ENCODE measurements around the gene LRRK1. TPM values are rescaled to one million over a fixed set of nuclear protein-coding genes. Genes with fewer than 3 reads are reported as not detected.

Gene LRRK1
- total and polyA plus RNA-seq, 2 donors: 3.4 to 6.7 TPM

GRCh38 chr15:100926258-100926657 lies 7.1 kb downstream of the LRRK1 start:
- Histone ChIP-seq H3K4me1 (ENCODE audit: control insufficient read depth in 2 of 2, insufficient read depth in 2 of 2, low read length in 2 of 2) (peaks cover 0 to 6% of the 10 kb centered on the region in 2 donors), H3K36me3 (ENCODE audit: control insufficient read depth in 2 of 2, insufficient read depth in 2 of 2, low read length in 1 of 2) (no peaks in the 10 kb centered on the region), H3K27me3 (ENCODE audit: control insufficient read depth in 2 of 2, insufficient read depth in 1 of 2, low read length in 1 of 2) (peaks cover under 1 to 17% of the 10 kb centered on the region in 2 donors), H3K4me3 (ENCODE audit: low read length in 2 of 2) (no peak overlapping the region), H3K27ac (ENCODE audit: low read depth in 1 of 2, low read length in 1 of 2) (no peak overlapping the region), H3K9me3 (ENCODE audit: control insufficient read depth in 2 of 2, insufficient read depth in 1 of 2, low read length in 1 of 2) (no peaks in the 10 kb centered on the region)
- 92% methylated on average over 11 of the region's 11 CpGs for WGBS
- no peak for DNase-seq (ENCODE audit: low read depth in 6 of 9, low spot score in 9 of 9)

- WGBS: 89% methylated on average over 11 of the region's 11 CpGs
- DNase-seq (ENCODE audit: low read depth in 6 of 9, low spot score in 9 of 9): no peak
- Histone ChIP-seq H3K27me3 (ENCODE audit: control insufficient read depth in 2 of 2, insufficient read depth in 1 of 2, low read length in 1 of 2) (peaks cover 0 to 8% of the 10 kb centered on the region in 2 donors), H3K36me3 (ENCODE audit: control insufficient read depth in 2 of 2, insufficient read depth in 2 of 2, low read length in 1 of 2) (no peaks in the 10 kb centered on the region), H3K27ac (ENCODE audit: low read depth in 1 of 2, low read length in 1 of 2) (no peak overlapping the region), H3K4me3 (ENCODE audit: low read length in 2 of 2) (no peak overlapping the region), H3K4me1 (ENCODE audit: control insufficient read depth in 2 of 2, insufficient read depth in 2 of 2, low read length in 2 of 2) (peaks cover 0 to 6% of the 10 kb centered on the region in 2 donors), H3K9me3 (ENCODE audit: control insufficient read depth in 2 of 2, insufficient read depth in 1 of 2, low read length in 1 of 2) (no peaks in the 10 kb centered on the region)
Measured at GRCh38 chr15:100926971-100927756, 8.0 kb downstream of the LRRK1 start.

- no peaks in the 10 kb centered on the region for H3K9me3 ChIP-seq (ENCODE audit: control insufficient read depth in 2 of 2, insufficient read depth in 1 of 2, low read length in 1 of 2)
- no peak for DNase-seq (ENCODE audit: low read depth in 6 of 9, low spot score in 9 of 9)
- WGBS: 95% methylated on average over 13 of the region's 13 CpGs
- H3K4me1 ChIP-seq (ENCODE audit: control insufficient read depth in 2 of 2, insufficient read depth in 2 of 2, low read length in 2 of 2): no peaks in the 10 kb centered on the region
- H3K36me3 ChIP-seq (ENCODE audit: control insufficient read depth in 2 of 2, insufficient read depth in 2 of 2, low read length in 1 of 2): no peaks in the 10 kb centered on the region
- no peak overlapping the region for H3K27ac ChIP-seq (ENCODE audit: low read depth in 1 of 2, low read length in 1 of 2)
- H3K4me3 ChIP-seq (ENCODE audit: low read length in 2 of 2): no peak overlapping the region
- peaks cover 0 to 2% of the 10 kb centered on the region in 2 donors for H3K27me3 ChIP-seq (ENCODE audit: control insufficient read depth in 2 of 2, insufficient read depth in 1 of 2, low read length in 1 of 2)
Measured at GRCh38 chr15:100928632-100929280, 9.6 kb downstream of the LRRK1 start.

- H3K27me3 ChIP-seq (ENCODE audit: control insufficient read depth in 2 of 2, insufficient read depth in 1 of 2, low read length in 1 of 2): no peaks in the 10 kb centered on the region
- H3K27ac ChIP-seq (ENCODE audit: low read depth in 1 of 2, low read length in 1 of 2): no peak overlapping the region
- DNase-seq (ENCODE audit: low read depth in 6 of 9, low spot score in 9 of 9): no peak
- no peaks in the 10 kb centered on the region for H3K36me3 ChIP-seq (ENCODE audit: control insufficient read depth in 2 of 2, insufficient read depth in 2 of 2, low read length in 1 of 2)
- WGBS: 82% methylated on average over 6 of the region's 6 CpGs
- no peaks in the 10 kb centered on the region for H3K9me3 ChIP-seq (ENCODE audit: control insufficient read depth in 2 of 2, insufficient read depth in 1 of 2, low read length in 1 of 2)
- H3K4me3 ChIP-seq (ENCODE audit: low read length in 2 of 2): no peak overlapping the region
- no peaks in the 10 kb centered on the region for H3K4me1 ChIP-seq (ENCODE audit: control insufficient read depth in 2 of 2, insufficient read depth in 2 of 2, low read length in 2 of 2)
Measured at GRCh38 chr15:100929641-100930042, 10.5 kb downstream of the LRRK1 start.

GRCh38 chr15:100930306-100930848 lies 11.2 kb downstream of the LRRK1 start:
- Histone ChIP-seq H3K36me3 (ENCODE audit: control insufficient read depth in 2 of 2, insufficient read depth in 2 of 2, low read length in 1 of 2) (no peaks in the 10 kb centered on the region), H3K4me1 (ENCODE audit: control insufficient read depth in 2 of 2, insufficient read depth in 2 of 2, low read length in 2 of 2) (no peaks in the 10 kb centered on the region), H3K27ac (ENCODE audit: low read depth in 1 of 2, low read length in 1 of 2) (no peak overlapping the region), H3K27me3 (ENCODE audit: control insufficient read depth in 2 of 2, insufficient read depth in 1 of 2, low read length in 1 of 2) (no peaks in the 10 kb centered on the region), H3K4me3 (ENCODE audit: low read length in 2 of 2) (no peak overlapping the region), H3K9me3 (ENCODE audit: control insufficient read depth in 2 of 2, insufficient read depth in 1 of 2, low read length in 1 of 2) (no peaks in the 10 kb centered on the region)
- DNase-seq (ENCODE audit: low read depth in 6 of 9, low spot score in 9 of 9): no peak
- 96% methylated on average over 4 of the region's 4 CpGs for WGBS

- no peak for DNase-seq (ENCODE audit: low read depth in 6 of 9, low spot score in 9 of 9)
Measured at GRCh38 chr15:100931143-100931890, 12.2 kb downstream of the LRRK1 start.

GRCh38 chr15:100932676-100933348 lies 13.7 kb downstream of the LRRK1 start:
- H3K27me3 ChIP-seq (ENCODE audit: control insufficient read depth in 2 of 2, insufficient read depth in 1 of 2, low read length in 1 of 2): no peaks in the 10 kb centered on the region
- H3K4me1 ChIP-seq (ENCODE audit: control insufficient read depth in 2 of 2, insufficient read depth in 2 of 2, low read length in 2 of 2): no peaks in the 10 kb centered on the region
- H3K9me3 ChIP-seq (ENCODE audit: control insufficient read depth in 2 of 2, insufficient read depth in 1 of 2, low read length in 1 of 2): no peaks in the 10 kb centered on the region
- no peak overlapping the region for H3K27ac ChIP-seq (ENCODE audit: low read depth in 1 of 2, low read length in 1 of 2)
- no peak overlapping the region for H3K4me3 ChIP-seq (ENCODE audit: low read length in 2 of 2)
- 79% methylated on average over 7 of the region's 7 CpGs for WGBS
- no peak for DNase-seq (ENCODE audit: low read depth in 6 of 9, low spot score in 9 of 9)
- no peaks in the 10 kb centered on the region for H3K36me3 ChIP-seq (ENCODE audit: control insufficient read depth in 2 of 2, insufficient read depth in 2 of 2, low read length in 1 of 2)

More at GRCh38 chr15:100931143-100931890, 12.2 kb downstream of the LRRK1 start:
- WGBS: 93% methylated on average over 15 of the region's 15 CpGs
- Histone ChIP-seq H3K4me3 (ENCODE audit: low read length in 2 of 2) (no peak overlapping the region), H3K27me3 (ENCODE audit: control insufficient read depth in 2 of 2, insufficient read depth in 1 of 2, low read length in 1 of 2) (no peaks in the 10 kb centered on the region), H3K27ac (ENCODE audit: low read depth in 1 of 2, low read length in 1 of 2) (no peak overlapping the region), H3K9me3 (ENCODE audit: control insufficient read depth in 2 of 2, insufficient read depth in 1 of 2, low read length in 1 of 2) (no peaks in the 10 kb centered on the region), H3K4me1 (ENCODE audit: control insufficient read depth in 2 of 2, insufficient read depth in 2 of 2, low read length in 2 of 2) (no peaks in the 10 kb centered on the region), H3K36me3 (ENCODE audit: control insufficient read depth in 2 of 2, insufficient read depth in 2 of 2, low read length in 1 of 2) (no peaks in the 10 kb centered on the region)

GRCh38 chr15:100934166-100934565 lies 15.0 kb downstream of the LRRK1 start:
- Histone ChIP-seq H3K36me3 (ENCODE audit: control insufficient read depth in 2 of 2, insufficient read depth in 2 of 2, low read length in 1 of 2) (no peaks in the 10 kb centered on the region), H3K27me3 (ENCODE audit: control insufficient read depth in 2 of 2, insufficient read depth in 1 of 2, low read length in 1 of 2) (no peaks in the 10 kb centered on the region), H3K4me3 (ENCODE audit: low read length in 2 of 2) (no peak overlapping the region), H3K4me1 (ENCODE audit: control insufficient read depth in 2 of 2, insufficient read depth in 2 of 2, low read length in 2 of 2) (no peaks in the 10 kb centered on the region), H3K27ac (ENCODE audit: low read depth in 1 of 2, low read length in 1 of 2) (no peak overlapping the region), H3K9me3 (ENCODE audit: control insufficient read depth in 2 of 2, insufficient read depth in 1 of 2, low read length in 1 of 2) (no peaks in the 10 kb centered on the region)
- DNase-seq (ENCODE audit: low read depth in 6 of 9, low spot score in 9 of 9): no peak
